ENCODE data around the gene KRT23.
A peak's percentile ranks its signal among the peaks of the same experiment; 100 is the strongest.

The KRT23 gene

GRCh38 chr17:40906613-40907012, 30.8 kb downstream of the KRT23 start:
- no peak for FAIRE-seq

GRCh38 chr17:40905370-40905769, 32.1 kb downstream of the KRT23 start:
- FAIRE-seq: no peak

- FAIRE-seq: peak; percentile 96
These were observed 34.2 kb downstream of the KRT23 start for GRCh38 chr17:40903129-40903847.

DNA sequence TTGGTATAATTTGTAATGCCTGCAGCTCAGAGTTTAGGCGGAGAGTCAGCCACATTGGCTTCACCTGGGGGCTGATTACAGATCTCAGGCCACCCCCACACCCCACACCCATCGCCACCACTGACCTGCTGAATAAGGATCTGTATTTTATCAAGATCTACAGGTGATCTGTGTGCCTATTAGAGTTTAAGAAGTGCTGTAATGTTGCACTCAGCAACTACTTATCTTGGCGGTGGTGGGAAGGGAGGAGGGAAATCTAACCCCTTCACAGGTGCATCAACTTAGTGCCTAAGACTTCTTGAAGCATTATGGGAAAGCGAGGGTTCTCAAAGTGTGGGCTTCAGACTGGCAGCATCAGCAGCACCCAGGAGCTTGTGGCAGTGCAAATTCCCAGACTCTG, 34.9 kb downstream of the KRT23 start:
- FAIRE-seq: no peak

DNA sequence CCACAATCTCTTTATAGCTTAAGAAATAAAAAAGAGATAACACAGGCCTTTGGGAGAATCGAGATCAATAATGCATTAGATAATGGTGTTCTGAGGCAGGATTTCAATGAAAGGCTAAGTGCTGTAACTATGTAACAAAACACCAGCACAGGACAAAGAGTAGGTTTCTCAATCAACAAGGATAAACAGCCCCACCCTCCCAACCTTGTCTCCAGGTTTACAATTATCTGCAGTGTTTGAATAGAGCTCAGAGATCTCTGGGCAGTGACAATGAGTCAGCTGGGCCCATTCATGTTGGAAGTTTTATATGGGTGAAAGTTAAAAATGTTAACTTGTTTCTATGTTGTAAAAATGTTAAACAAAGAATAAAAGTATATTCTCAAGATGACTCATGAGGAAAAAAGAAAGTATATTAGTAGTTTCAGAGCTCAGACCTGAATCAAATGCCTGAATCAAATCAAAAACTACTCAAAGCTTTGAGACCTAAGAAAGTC, 35.4 kb downstream of the KRT23 start:
- FAIRE-seq: no peak

- FAIRE-seq: no peak
These were observed 36.6 kb downstream of the KRT23 start for GRCh38 chr17:40900809-40901356.

GRCh38 chr17:40896916-40897455, 40.5 kb downstream of the KRT23 start:
- no peak for FAIRE-seq

GRCh38 chr17:40895106-40895730, 42.2 kb downstream of the KRT23 start:
- no peak for FAIRE-seq

GRCh38 chr17:40888196-40888720, 49.2 kb downstream of the KRT23 start:
- FAIRE-seq: no peak

GRCh38 chr17:40886090-40886489, 51.4 kb downstream of the KRT23 start:
- FAIRE-seq: no peak

DNA sequence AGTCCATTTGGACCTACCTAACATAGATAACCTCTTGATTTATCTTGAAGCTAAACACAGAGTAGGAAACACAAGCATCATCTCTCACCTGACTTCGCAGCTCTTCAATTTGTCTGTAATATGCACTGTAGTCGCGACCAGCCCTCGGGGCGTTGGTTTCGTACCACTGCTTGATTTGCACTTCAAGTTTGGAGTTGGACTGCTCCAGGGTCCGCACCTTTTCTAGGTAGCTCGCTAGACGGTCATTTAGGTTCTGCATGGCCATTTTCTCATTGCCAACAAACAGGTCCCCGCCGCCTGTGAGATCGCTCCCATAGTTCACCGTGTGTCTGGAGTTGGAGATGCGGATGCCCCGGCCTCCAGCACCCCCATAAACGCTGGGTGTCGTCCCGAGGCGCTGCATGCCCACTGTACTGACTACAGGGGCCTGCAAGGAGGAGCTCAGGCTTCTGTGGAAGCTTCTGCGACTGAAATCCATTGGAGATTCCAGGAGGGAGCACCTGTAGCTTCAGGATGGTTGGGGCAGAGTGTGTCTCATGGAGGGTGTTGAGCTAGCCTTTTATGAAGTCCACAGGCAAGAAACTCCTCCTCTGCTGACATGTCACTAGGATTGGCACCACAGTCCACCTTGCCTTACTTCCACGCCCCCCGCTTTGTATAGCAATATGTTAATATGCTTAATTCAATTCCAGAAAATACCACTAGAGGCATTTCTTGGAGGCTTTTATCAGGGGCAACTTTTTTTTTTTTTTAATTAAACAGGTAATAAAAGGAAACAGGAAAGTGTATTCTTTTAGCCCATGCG, 52.5 kb downstream of the KRT23 start, which contains the start of gene KRT20:
KRT20 (minus strand) TSS at position 535 of the 805 bp plus-strand sequence; CDS start at position 478, 57 bp downstream.
- no peak for FAIRE-seq

GRCh38 chr17:40883626-40884334, 53.7 kb downstream of the KRT23 start:
- FAIRE-seq: no peak

GRCh38 chr17:40883031-40883430, 54.4 kb downstream of the KRT23 start:
- FAIRE-seq: no peak

DNA sequence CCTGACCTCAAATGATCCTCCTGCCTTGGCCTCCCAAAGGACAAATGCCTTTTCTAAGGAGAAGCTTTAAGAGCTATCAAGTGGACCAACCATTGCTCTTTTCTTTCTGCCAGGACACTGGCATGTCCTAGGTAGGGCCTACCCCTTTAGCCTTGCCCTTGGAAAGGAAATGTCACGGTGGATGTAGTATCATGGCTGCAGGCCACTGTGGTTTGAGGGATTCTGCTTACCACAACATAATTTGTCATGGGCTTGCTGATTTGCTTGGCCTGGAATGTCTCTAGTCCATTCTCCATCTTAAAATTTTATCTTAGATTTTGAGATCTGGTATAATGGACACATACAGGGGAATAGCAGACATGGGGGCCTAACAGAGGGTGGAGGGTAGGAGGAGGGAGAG, 58.4 kb downstream of the KRT23 start:
- no peak for FAIRE-seq

GRCh38 chr17:40878044-40878443, 59.4 kb downstream of the KRT23 start:
- FAIRE-seq: no peak

DNA sequence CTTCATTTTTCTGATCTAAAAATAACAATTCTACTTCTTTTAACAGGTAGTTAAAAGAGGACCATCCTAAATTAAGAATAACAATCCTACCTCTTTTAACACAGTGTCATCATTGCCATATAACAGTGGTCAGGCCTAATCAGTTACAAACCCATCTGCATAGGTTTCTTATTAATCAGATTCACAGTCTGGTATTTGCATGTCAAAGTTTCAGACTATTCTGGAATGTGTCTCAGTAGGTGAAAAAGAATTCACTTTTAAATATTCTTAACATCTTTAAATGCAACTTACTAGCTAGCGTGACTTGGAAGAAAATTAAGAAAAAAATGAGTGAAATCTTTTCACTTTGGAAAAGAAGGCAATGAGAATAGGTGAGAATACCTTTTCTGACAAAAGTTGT, 63.6 kb downstream of the KRT23 start:
- FAIRE-seq: no peak

DNA sequence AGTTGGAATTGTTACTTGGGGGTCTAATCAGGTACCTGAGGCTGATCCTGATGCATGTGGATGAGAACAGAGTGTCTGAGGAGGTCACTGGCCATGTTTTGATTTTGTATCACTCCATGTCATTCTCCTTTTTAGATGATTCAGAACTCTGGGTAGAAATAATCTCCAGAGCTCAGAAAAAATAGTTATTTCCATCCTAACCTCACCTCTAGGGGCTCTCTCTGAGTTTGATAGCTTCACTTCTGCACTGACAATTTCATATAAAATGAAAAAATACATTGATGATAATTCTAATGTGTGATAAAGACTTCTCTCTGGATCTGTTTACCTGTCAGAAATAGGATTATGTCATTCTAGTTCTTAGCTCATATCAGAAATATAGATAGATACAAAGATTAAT, 64.2 kb downstream of the KRT23 start:
- no peak for FAIRE-seq
